Measurements from ENCODE around the gene LY6G6C. TPM values are rescaled to one million over a fixed set of nuclear protein-coding genes. Genes with fewer than 3 reads are reported as not detected.

The LY6G6C gene
- total RNA-seq, 4 donors from 2014 or later: 0.53 to 14.6 (median 2.4) TPM

GRCh38 chr6:31692886-31693285, 28.7 kb downstream of the LY6G6C start:
- Histone ChIP-seq H3K9me3 (no peaks in the 10 kb centered on the region), H3K36me3 (peaks cover 34 to 100% (median 68%) of the 10 kb centered on the region in 3 donors), H3K4me3 (no peak overlapping the region), H3K27ac (no peak overlapping the region), H3K4me1 (peaks cover 0 to 4% (median 0%) of the 10 kb centered on the region in 3 donors), H3K27me3 (no peaks in the 10 kb centered on the region)
- DNase-seq: no peak
- 86 to 88% methylated on average over 2 to 9 of the region's 9 CpGs for WGBS, 2 donors
- TF ChIP-seq POLR2A (IDR thresholded peaks at IDR 0.05) (no peak), CTCF (IDR thresholded peaks at IDR 0.05) (no peak)
- intact Hi-C loops (cut with DNase I): no loop called here

GRCh38 chr6:31692353-31692752, 29.2 kb downstream of the LY6G6C start:
- TF ChIP-seq POLR2A (IDR thresholded peaks at IDR 0.05) (no peak), CTCF (IDR thresholded peaks at IDR 0.05) (no peak)
- Histone ChIP-seq H3K27me3 (no peaks in the 10 kb centered on the region), H3K36me3 (peaks cover 35 to 100% (median 73%) of the 10 kb centered on the region in 3 donors), H3K4me1 (no peaks in the 10 kb centered on the region), H3K4me3 (no peak overlapping the region), H3K9me3 (no peaks in the 10 kb centered on the region), H3K27ac (no peak overlapping the region)
- 69 to 75% methylated on average over 2 to 3 of the region's 4 CpGs for WGBS, 2 donors
- intact Hi-C loops (cut with DNase I): no loop called here
- DNase-seq: no peak

GRCh38 chr6:31691564-31692108, 29.9 kb downstream of the LY6G6C start:
- Histone ChIP-seq H3K27me3 (no peaks in the 10 kb centered on the region), H3K4me3 (no peak overlapping the region), H3K9me3 (no peaks in the 10 kb centered on the region), H3K36me3 (peaks cover 35 to 100% (median 74%) of the 10 kb centered on the region in 3 donors), H3K27ac (no peak overlapping the region), H3K4me1 (no peaks in the 10 kb centered on the region)
- TF ChIP-seq POLR2A (IDR thresholded peaks at IDR 0.05) (no peak), CTCF (IDR thresholded peaks at IDR 0.05) (no peak)
- no peak for DNase-seq
- intact Hi-C loops (cut with DNase I): no loop called here
- 94 to 100% methylated on average over 1 to 3 of the region's 12 CpGs for WGBS, 2 donors

- Histone ChIP-seq H3K36me3 (peaks cover 35 to 100% (median 69%) of the 10 kb centered on the region in 3 donors), H3K27ac (no peak overlapping the region), H3K4me3 (no peak overlapping the region), H3K4me1 (no peaks in the 10 kb centered on the region), H3K9me3 (no peaks in the 10 kb centered on the region), H3K27me3 (no peaks in the 10 kb centered on the region)
- DNase-seq: no peak
- intact Hi-C loops (cut with DNase I): no loop called here
- no peak for TF ChIP-seq CTCF (IDR thresholded peaks at IDR 0.05)
- no peak for TF ChIP-seq POLR2A (IDR thresholded peaks at IDR 0.05)
- WGBS, 2 donors: 88 to 93% methylated on average over 6 of the region's 6 CpGs
Observed at GRCh38 chr6:31691078-31691463, 30.5 kb downstream of the LY6G6C start.

- intact Hi-C loops (cut with DNase I): no loop called here
- 60 to 64% methylated on average over 10 of the region's 10 CpGs for WGBS, 2 donors
- TF ChIP-seq POLR2A (IDR thresholded peaks at IDR 0.05): no peak
- TF ChIP-seq CTCF (IDR thresholded peaks at IDR 0.05): no peak
Observed at GRCh38 chr6:31690231-31691077, 31.1 kb downstream of the LY6G6C start.

More at GRCh38 chr6:31690231-31691077, 31.1 kb downstream of the LY6G6C start:
- Histone ChIP-seq H3K27ac (no peak overlapping the region), H3K27me3 (no peaks in the 10 kb centered on the region), H3K36me3 (peaks cover 35 to 100% (median 68%) of the 10 kb centered on the region in 3 donors), H3K9me3 (no peaks in the 10 kb centered on the region), H3K4me1 (no peaks in the 10 kb centered on the region), H3K4me3 (no peak overlapping the region)
- no peak for DNase-seq
